Mesendoderm (in vitro differentiated cells): ENCODE data around the gene ZNF750.

Experiments
- DNase-seq: peaks from one replicate; pipeline ENCODE4 v3.0.0; 2013
- H2AK5ac ChIP-seq: 2 replicates; pipeline ENCODE4 v1.6.1; 2013; ENCODE audit warnings: low read length, inconsistent platforms
- H2BK120ac ChIP-seq: 2 replicates; pipeline ENCODE4 v1.6.1; 2013; ENCODE audit warnings: low read depth, mild to moderate bottlenecking, low read length, moderate library complexity, mixed read lengths
- H2BK15ac ChIP-seq: replicated peaks from 2 replicates; pipeline ENCODE4 v1.6.1; 2013; ENCODE audit warnings: low read depth, mild to moderate bottlenecking, moderate library complexity
- H2BK5ac ChIP-seq: 2 replicates; pipeline ENCODE4 v1.6.1; 2013; ENCODE audit warnings: low read length, inconsistent platforms
- H3K18ac ChIP-seq: 2 replicates; pipeline ENCODE4 v1.6.1; 2013; ENCODE audit warnings: mild to moderate bottlenecking, low read length, mixed read lengths
- H3K23ac ChIP-seq: one replicate; pipeline ENCODE4 v1.6.1; 2013; ENCODE audit warnings: low read length
- H3K27ac ChIP-seq: 2 replicates; pipeline ENCODE4 v1.5.1; 2013; ENCODE audit warnings: low read depth, mild to moderate bottlenecking, inconsistent platforms, low read length, moderate library complexity
- H3K27me3 ChIP-seq: 2 replicates; pipeline ENCODE4 v1.6.1; 2013; ENCODE audit warnings: low read length, control low read depth, mild to moderate bottlenecking, inconsistent platforms; ENCODE audit not compliant: insufficient read depth, poor library complexity
- H3K36me3 ChIP-seq: 2 replicates; pipeline ENCODE4 v1.6.1; 2013; ENCODE audit warnings: low read length, inconsistent platforms; ENCODE audit not compliant: control insufficient read depth, insufficient read depth
- H3K4ac ChIP-seq: one replicate; pipeline ENCODE4 v1.6.1; 2013; ENCODE audit warnings: low read depth, mild to moderate bottlenecking, low read length, moderate library complexity
- H3K4me1 ChIP-seq: 2 replicates; pipeline ENCODE4 v1.6.1; 2013; ENCODE audit warnings: low read depth, low read length, inconsistent platforms; ENCODE audit not compliant: control insufficient read depth
- H3K4me2 ChIP-seq: 2 replicates; pipeline ENCODE4 v1.6.1; 2013; ENCODE audit warnings: low read length
- H3K4me3 ChIP-seq: 2 replicates; pipeline ENCODE4 v1.5.1; 2013; ENCODE audit warnings: mild to moderate bottlenecking, low read length
- H3K56ac ChIP-seq: one replicate; pipeline ENCODE4 v1.6.1; 2013; ENCODE audit warnings: low read length
- H3K79me1 ChIP-seq: 2 replicates; pipeline ENCODE4 v1.6.1; 2013; ENCODE audit warnings: low read length, inconsistent platforms
- H3K79me2 ChIP-seq: 2 replicates; pipeline ENCODE4 v1.6.1; 2013; ENCODE audit warnings: mild to moderate bottlenecking, low read length; ENCODE audit not compliant: control insufficient read depth, insufficient read depth
- H3K9ac ChIP-seq: 2 replicates; pipeline ENCODE4 v1.6.1; 2013; ENCODE audit warnings: low read length, inconsistent platforms
- H4K5ac ChIP-seq: one replicate; pipeline ENCODE4 v1.6.1; 2013; ENCODE audit warnings: low read length
- H4K8ac ChIP-seq: one replicate; pipeline ENCODE4 v1.6.1; 2013; ENCODE audit warnings: low read depth, mild to moderate bottlenecking, control low read depth, low read length, moderate library complexity
- WGBS: extraction: QIAGEN DNeasy Blood & Tissue Kit; methylation state at CpG from one replicate; pipeline ENCODE4 v1.1.7; 2013; ENCODE audit warnings: low lambda C conversion rate, missing lambda C conversion rate; ENCODE audit not compliant: insufficient coverage; ENCODE audit errors: extremely low coverage; 5-methylcytosine and 5-hydroxymethylcytosine counted together

ZNF750 gene

DNA sequence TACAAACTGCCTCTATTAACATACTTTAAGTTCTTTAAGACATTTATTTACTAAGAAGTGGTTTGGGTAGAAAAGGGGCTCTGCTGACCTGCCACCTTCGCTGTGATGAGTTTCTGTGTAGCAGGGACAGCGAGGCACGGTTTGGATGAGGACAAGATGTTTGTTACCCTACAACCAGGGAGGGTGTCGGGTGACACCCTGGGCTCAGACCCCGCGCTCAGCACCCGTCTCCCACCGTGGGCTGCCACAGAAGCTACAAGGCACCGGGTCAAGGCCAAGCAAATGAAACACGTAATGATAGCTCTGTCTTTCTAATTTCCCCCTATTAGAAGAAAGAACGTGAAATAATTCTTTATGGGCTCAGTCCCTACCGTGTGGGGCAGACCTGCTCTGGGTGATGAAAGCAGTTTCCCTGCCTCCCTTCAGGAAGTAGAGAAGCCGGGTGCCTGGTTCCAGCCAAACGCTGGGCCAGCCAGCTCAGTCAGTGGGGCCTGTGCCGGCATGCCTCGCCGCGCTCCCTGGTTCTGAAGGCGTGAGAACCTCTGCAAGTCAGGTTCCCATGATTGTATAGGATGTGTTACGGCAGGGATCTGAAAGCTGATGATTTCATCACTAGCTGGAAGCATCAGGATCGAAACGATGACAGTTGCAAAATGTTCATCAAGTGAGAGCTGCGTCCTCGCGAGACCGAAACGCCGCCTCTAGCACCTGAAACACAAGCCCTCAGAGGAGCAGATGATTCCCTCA, 3.9 kb downstream of the ZNF750 start:
- Histone ChIP-seq H4K5ac (no peak overlapping the region), H3K4me3 (no peak overlapping the region), H3K79me1 (peaks cover 2% of the 10 kb centered on the region), H3K4me2 (no peak overlapping the region), H2AK5ac (no peak overlapping the region), H3K79me2 (no peaks in the 10 kb centered on the region), H2BK5ac (no peak overlapping the region), H3K4me1 (no peaks in the 10 kb centered on the region), H3K9ac (no peak overlapping the region), H3K36me3 (peaks cover 2% of the 10 kb centered on the region), H2BK120ac (no peak overlapping the region), H4K8ac (no peak overlapping the region), H3K18ac (no peak overlapping the region), H3K4ac (no peak overlapping the region), H3K56ac (no peak overlapping the region), H3K27me3 (no peaks in the 10 kb centered on the region), H3K27ac (no peak overlapping the region), H3K23ac (no peak overlapping the region), H2BK15ac (no peak overlapping the region)
- no peak for DNase-seq
- no CpG with 5 or more reads among the region's 28 CpGs for WGBS

DNA sequence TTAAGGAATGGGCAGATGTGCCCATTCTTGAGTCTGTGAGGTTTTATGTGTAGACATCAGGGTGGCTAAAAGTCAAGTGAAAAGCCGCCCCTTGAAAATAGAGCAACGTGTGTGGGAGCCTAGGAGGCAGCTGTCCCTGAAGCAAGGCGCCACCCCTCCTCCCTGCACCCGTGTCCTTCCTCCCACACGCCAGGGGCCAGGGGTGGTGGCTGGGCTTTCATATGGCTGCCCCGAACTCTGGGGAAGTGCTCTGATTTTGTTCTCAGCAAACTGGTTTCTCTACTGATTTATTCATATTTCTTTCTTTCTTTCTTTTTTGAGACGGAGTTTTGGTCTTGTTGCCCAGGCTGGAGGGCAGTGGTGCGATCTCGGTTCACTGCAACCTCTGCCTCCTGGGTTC, 4.7 kb downstream of the ZNF750 start:
- no CpG with 5 or more reads among the region's 9 CpGs for WGBS

DNA sequence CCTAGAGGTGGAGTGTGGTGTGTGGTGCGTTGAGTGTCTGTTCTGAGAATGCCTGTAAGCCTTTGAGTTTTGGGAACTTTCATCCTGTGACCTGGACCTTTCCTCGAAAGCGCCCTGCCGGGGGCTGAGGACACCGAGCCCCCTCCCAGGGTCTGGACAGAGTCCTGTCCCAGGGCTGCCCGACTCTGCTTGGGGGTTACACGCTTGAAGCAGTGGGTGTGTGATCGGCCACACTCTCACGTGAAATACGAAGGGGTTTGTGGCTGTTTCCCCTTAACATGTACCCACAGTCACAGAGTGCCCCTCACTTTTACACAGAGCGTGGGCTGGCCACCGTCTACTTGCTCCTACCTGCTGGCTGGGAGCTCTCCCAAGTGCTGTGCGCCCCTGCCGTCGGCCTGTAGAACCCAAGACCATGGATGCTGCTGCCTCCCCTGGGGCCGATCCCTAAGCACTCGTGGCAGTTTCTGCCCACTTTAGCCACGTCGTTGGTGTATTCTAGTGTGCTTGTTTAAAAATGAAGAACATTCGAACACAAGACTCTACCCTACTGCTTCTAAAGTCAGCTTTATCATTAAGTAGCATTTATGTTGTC, 6.8 kb downstream of the ZNF750 start:
- no peak overlapping the region for H4K8ac ChIP-seq
- no peak overlapping the region for H4K5ac ChIP-seq
- no peak overlapping the region for H3K4me2 ChIP-seq
- no CpG with 5 or more reads among the region's 20 CpGs for WGBS
- H2AK5ac ChIP-seq: no peak overlapping the region
- no peak overlapping the region for H2BK120ac ChIP-seq
- H3K79me1 ChIP-seq: peaks cover 8% of the 10 kb centered on the region
- H3K23ac ChIP-seq: no peak overlapping the region
- H3K27ac ChIP-seq: no peak overlapping the region
- H3K18ac ChIP-seq: no peak overlapping the region
- no peak overlapping the region for H2BK5ac ChIP-seq
- H3K4me3 ChIP-seq: no peak overlapping the region
- H3K4me1 ChIP-seq: no peaks in the 10 kb centered on the region
- H3K9ac ChIP-seq: no peak overlapping the region
- H2BK15ac ChIP-seq: no peak overlapping the region
- no peak overlapping the region for H3K56ac ChIP-seq
- no peak overlapping the region for H3K4ac ChIP-seq
- H3K27me3 ChIP-seq: no peaks in the 10 kb centered on the region
- H3K79me2 ChIP-seq: no peaks in the 10 kb centered on the region
- DNase-seq: no peak
- H3K36me3 ChIP-seq: peaks cover 5% of the 10 kb centered on the region

More for the DNA sequence above, 4.7 kb downstream of the ZNF750 start:
- H3K36me3 ChIP-seq: peaks cover 2% of the 10 kb centered on the region
- no peak overlapping the region for H4K5ac ChIP-seq
- H3K27ac ChIP-seq: no peak overlapping the region
- no peak overlapping the region for H3K4me3 ChIP-seq
- H3K4ac ChIP-seq: no peak overlapping the region
- H2BK120ac ChIP-seq: no peak overlapping the region
- no peak overlapping the region for H2AK5ac ChIP-seq
- H2BK15ac ChIP-seq: no peak overlapping the region
- DNase-seq: no peak
- no peak overlapping the region for H3K9ac ChIP-seq
- H3K18ac ChIP-seq: no peak overlapping the region
- no peak overlapping the region for H4K8ac ChIP-seq
- H3K27me3 ChIP-seq: no peaks in the 10 kb centered on the region
- H3K79me2 ChIP-seq: no peaks in the 10 kb centered on the region
- H3K4me2 ChIP-seq: no peak overlapping the region
- no peak overlapping the region for H3K56ac ChIP-seq
- H2BK5ac ChIP-seq: no peak overlapping the region
- no peaks in the 10 kb centered on the region for H3K4me1 ChIP-seq
- H3K79me1 ChIP-seq: peaks cover 2% of the 10 kb centered on the region
- no peak overlapping the region for H3K23ac ChIP-seq

DNA sequence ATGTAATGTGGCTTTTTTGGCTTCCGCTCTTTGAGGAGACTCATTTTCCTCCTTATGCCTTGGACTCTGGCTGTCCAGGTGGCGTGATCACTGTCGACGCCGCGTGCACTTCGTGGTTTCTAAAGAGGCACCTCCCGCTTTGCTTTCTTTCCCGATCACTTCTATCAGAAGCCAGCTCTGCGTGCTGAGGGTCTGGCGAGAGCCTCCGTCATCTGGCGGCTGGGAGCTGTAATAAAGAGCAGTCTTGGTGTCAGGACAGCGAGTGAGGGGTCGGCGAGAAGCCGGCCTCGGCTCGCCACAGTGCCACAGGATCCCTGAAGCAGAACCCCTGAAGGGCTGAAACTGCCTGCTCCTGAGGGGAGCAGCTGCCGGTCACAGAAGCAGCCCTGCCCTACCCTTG, 7.4 kb downstream of the ZNF750 start:
- H2BK120ac ChIP-seq: no peak overlapping the region
- H3K27ac ChIP-seq: no peak overlapping the region
- no peak overlapping the region for H3K18ac ChIP-seq
- H3K36me3 ChIP-seq: peaks cover 7% of the 10 kb centered on the region
- no peak overlapping the region for H2AK5ac ChIP-seq
- H4K8ac ChIP-seq: no peak overlapping the region
- no peak overlapping the region for H3K4me2 ChIP-seq
- no peak overlapping the region for H3K23ac ChIP-seq
- H3K79me1 ChIP-seq: peaks cover 8% of the 10 kb centered on the region
- DNase-seq: no peak
- no peak overlapping the region for H4K5ac ChIP-seq
- no peaks in the 10 kb centered on the region for H3K27me3 ChIP-seq
- H3K79me2 ChIP-seq: no peaks in the 10 kb centered on the region
- H2BK5ac ChIP-seq: no peak overlapping the region
- no peak overlapping the region for H3K56ac ChIP-seq
- WGBS: no CpG with 5 or more reads among the region's 20 CpGs
- H2BK15ac ChIP-seq: no peak overlapping the region
- no peak overlapping the region for H3K4me3 ChIP-seq
- H3K4me1 ChIP-seq: no peaks in the 10 kb centered on the region
- H3K4ac ChIP-seq: no peak overlapping the region
- H3K9ac ChIP-seq: no peak overlapping the region

DNA sequence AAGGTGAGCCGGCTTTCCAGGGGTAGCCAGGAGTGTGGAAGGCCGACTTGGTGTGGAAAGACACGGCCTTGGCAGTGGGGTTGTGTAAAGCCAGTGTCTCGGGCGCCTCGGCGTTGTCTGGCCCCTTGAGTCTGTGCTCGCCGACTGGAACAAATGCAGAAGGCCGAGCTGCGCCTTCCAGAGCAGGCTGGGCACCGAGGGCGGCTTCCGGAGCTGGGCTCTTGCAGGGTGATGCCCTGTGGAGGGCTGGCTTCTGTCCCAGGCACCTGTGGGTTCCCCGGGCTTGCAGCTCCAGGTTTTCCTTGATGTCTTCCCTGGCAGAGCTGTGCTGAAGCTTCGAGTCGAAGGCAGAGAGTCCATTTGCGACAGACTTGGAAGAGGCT, 8.0 kb downstream of the ZNF750 start:
- no CpG with 5 or more reads among the region's 18 CpGs for WGBS

More for the DNA sequence above, 8.0 kb downstream of the ZNF750 start:
- Histone ChIP-seq H3K23ac (no peak overlapping the region), H3K27me3 (no peaks in the 10 kb centered on the region), H3K4me3 (no peak overlapping the region), H2BK15ac (no peak overlapping the region), H2BK120ac (no peak overlapping the region), H2BK5ac (no peak overlapping the region), H3K27ac (no peak overlapping the region), H3K36me3 (peaks cover 7% of the 10 kb centered on the region), H2AK5ac (no peak overlapping the region), H4K8ac (no peak overlapping the region), H4K5ac (no peak overlapping the region), H3K4me2 (no peak overlapping the region), H3K9ac (no peak overlapping the region), H3K4me1 (no peaks in the 10 kb centered on the region), H3K4ac (no peak overlapping the region), H3K18ac (no peak overlapping the region), H3K79me1 (peaks cover 8% of the 10 kb centered on the region), H3K56ac (no peak overlapping the region), H3K79me2 (no peaks in the 10 kb centered on the region)
- DNase-seq: no peak
